Measurements from ENCODE around the gene FAM47C.
"Not testable (repeated sequence)": the region's sequence is repeated elsewhere in the genome, so short reads cannot be mapped to it uniquely, and the experiment has no call there.

Gene FAM47C

DNA sequence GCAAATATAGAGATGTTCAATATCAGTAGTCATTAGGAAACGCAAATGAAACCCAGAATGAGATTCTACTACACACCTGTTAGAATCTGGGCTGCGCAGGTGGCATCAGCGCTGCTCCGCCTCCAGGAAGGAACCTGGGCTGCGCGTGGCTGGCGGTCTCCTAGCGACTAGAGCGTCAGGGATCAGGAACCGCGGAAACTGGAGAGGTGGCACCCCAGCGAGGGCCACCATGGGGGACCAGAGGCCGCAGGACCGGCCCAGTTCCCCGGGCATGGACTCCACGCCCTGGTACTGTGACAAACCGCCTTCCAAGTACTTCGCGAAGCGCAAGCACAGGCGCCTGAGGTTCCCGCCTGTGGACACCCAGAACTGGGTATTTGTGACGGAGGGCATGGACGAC, at the start of gene FAM47C:
Gene FAM47C (plus strand): TSS at position 185 of the 400 bp plus-strand sequence. CDS start 45 bp downstream, at position 230.
- DNase-seq: not testable (repeated sequence)

- DNase-seq: no peak
These were observed 46.6 kb upstream of the FAM47C start for GRCh38 chrX:36961590-36961989.

- DNase-seq: no peak
These were observed 44.9 kb upstream of the FAM47C start for GRCh38 chrX:36963069-36963808.

DNA sequence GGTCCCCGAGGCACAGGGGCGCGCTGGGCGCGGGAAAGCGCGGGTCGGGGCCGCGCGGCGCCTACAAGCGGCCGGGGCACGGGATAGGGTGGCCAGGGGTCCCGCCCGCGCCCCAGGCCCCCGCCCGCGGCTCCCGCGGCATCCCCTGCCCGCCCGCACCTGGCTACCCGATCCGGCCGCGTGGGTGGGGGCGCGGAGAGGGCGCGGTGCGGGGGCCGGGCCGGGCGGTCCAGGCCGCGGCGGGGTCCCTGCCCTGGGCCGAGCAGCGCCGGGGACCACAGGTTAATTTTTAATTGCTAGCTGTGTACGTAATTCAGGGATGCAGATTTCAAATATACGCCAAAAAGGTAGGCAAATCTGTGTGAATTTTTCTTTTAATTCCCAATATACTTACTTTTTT, 44.3 kb upstream of the FAM47C start:
- no peak for DNase-seq

GRCh38 chrX:36973575-36973974, 34.6 kb upstream of the FAM47C start:
- DNase-seq: no peak

DNA sequence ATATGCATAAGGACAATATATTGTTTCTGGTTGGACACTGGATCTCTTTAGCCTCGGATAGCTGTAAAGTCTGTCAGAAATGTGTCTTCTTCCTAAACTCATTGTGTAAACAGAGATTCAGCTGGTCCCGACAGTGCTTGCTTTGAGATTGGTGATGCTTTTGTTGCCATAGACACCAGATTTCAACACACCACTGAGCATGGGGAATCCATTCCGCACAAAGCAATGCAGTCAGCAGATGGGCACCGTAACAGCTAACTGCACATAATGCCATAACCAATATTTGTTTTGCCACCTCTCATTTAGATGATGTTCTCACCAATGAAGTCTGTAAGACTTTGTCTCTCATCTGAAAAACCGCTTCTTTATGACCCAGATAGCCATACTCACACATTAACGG, 33.3 kb upstream of the FAM47C start:
- DNase-seq: no peak

GRCh38 chrX:36978886-36979285, 29.3 kb upstream of the FAM47C start:
- DNase-seq: no peak

- no peak for DNase-seq
These were observed 24.3 kb upstream of the FAM47C start for GRCh38 chrX:36983831-36984230.

- DNase-seq: not testable (repeated sequence)
These were observed 22.6 kb upstream of the FAM47C start for GRCh38 chrX:36985416-36986209.

- no peak for DNase-seq
These were observed 21.9 kb upstream of the FAM47C start for GRCh38 chrX:36986231-36986630.

DNA sequence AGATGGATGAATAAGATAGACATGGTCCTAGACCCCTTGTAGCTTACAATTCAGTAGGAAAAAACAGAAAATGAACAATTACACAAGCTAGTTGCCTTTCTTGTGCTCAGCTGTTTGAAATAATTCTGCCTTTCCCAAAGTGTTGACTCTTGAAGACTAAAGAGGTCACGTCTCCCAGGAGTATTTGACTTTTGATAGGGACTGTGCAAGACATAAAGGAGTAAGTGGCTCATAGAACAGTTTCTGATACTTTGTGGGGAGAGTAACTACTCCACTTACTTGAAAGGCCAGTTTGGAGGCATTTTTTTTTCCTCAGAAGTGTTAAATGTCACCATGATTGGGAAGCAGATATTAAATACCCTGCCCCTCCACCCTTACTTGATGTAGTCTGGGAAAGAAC, 21.0 kb upstream of the FAM47C start:
- DNase-seq: not testable (repeated sequence)

DNA sequence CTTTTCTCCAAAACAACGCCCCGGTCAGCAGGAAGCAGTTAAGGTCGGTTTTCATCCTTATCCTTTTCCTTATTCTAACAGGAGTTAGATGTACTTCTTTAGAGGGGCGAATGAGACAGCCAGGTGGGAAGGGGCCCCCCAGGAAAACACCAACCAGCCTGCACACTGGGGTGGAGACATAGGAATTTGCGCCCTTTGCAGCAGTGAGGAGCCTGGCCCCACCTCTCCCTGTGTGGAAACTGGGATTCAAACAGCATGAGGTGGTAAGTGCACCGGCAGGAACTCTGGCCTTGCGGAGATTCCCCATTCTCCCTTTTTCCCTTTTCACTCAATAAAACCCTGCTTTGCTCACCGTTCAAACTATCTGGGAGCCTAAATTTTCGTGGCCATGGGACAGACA, 8.0 kb upstream of the FAM47C start:
- no peak for DNase-seq

DNA sequence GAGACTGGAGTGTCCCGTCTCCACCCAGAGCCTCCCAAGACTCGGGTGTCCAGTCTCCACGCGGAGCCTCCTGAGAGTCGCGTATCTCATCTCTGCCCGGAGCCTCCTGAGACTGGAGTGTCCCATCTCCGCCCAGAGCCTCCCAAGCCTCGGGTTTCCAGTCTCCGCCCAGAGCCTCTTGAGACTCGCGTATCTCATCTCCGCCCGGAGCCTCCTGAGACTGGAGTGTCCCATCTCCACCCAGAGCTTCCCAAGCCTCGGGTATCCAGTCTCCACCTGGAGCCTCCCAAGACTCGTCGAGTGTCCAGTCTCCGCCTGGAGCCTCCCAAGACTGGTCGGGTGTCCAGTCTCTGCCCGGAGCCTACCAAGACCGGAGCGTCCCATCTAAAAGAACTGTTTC, 2.3 kb downstream of the FAM47C start:
- DNase-seq: no peak

GRCh38 chrX:37034260-37034659, 26.1 kb downstream of the FAM47C start:
- not testable (repeated sequence) for DNase-seq

- DNase-seq: not testable (repeated sequence)
These were observed 28.6 kb downstream of the FAM47C start for GRCh38 chrX:37036674-37037220.

- not testable (repeated sequence) for DNase-seq
These were observed 30.6 kb downstream of the FAM47C start for GRCh38 chrX:37038814-37039213.

GRCh38 chrX:37042956-37043885, 35.1 kb downstream of the FAM47C start:
- DNase-seq: not testable (repeated sequence)

DNA sequence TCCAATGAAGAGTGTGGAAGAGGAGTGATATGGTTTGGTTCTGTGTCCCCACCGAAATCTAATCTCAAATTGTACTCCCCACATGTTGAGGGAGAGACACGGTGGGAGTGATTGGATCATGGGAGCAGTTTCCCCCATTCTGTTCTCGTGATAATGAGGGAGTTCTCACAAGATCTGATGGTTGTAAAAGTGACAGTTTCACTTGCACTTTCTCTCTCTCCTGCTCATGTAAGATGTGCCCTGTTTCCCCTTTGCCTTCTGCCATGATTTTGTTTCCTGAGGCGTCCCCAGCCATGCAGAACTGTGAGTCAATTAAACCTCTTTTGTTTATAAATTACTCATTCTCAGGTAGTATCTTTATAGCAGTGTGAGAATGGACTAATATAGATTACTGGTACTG, 39.6 kb downstream of the FAM47C start:
- no peak for DNase-seq

GRCh38 chrX:37057572-37057971, 49.4 kb downstream of the FAM47C start:
- DNase-seq: not testable (repeated sequence)

DNA sequence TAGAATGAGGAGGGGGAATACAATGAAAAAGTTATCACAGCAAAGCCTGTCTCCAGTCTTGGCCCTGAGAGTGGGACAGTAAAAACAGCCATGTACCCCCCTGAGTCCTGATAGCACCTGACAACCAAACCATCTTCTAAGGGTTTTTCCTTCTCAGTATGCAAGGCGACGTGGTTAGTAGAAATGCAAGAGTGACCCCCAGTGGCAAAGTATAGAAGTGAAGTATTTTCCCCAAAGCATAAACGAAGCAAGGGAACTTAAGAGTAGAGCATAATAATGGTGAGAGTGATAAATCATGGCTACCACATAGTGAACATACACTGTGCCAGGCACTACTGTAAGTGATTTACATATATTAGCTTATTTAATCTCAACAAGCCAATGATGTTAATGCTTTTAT, 52.8 kb downstream of the FAM47C start:
- DNase-seq: peak; percentile 5

Measured in HCEC 1CT (cell line).